BJ (cell line): Measurements from ENCODE around the gene CD79A. TPM values are rescaled to one million over a fixed set of nuclear protein-coding genes. Genes with fewer than 3 reads are reported as not detected.

Experiments
- CTCF ChIA-PET: fragments of 350-600 bp; formaldehyde crosslinking; extraction: SDS; loops from one replicate; lab custom pipeline; 2021; ENCODE audit warnings: antibody characterized with exemption, inconsistent platforms; lab: Yijun Ruan, JAX
- POLR2A ChIA-PET: fragments of 300-600 bp; sonication (Branson Sonifier 250); formaldehyde crosslinking; extraction: SDS; loops from one replicate; lab custom pipeline; 2021; ENCODE audit warnings: antibody characterized with exemption; lab: Charles Lee
- DNase-seq: peaks from one replicate; pipeline ENCODE4 v3.0.0-alpha.2; 2011; ENCODE audit warnings: low read depth
- H3K27me3 ChIP-seq: 2 replicates; pipeline ENCODE4 v1.6.0; 2011; ENCODE audit warnings: low read length; ENCODE audit not compliant: control insufficient read depth, insufficient read depth
- H3K36me3 ChIP-seq: 2 replicates; pipeline ENCODE4 v1.5.1; 2011; ENCODE audit warnings: low read length; ENCODE audit not compliant: control insufficient read depth, insufficient read depth
- H3K4me3 ChIP-seq: 2 replicates; pipeline ENCODE4 v1.5.1; 2011; ENCODE audit warnings: low read depth, mild to moderate bottlenecking, control low read depth, low read length
- polyA plus RNA-seq: library from polyadenylated mRNA; depleted of rRNA; stranded (reverse); fragments of >200 nt; gene quantifications from 2 replicates; pipeline ENCODE4 v1.2.3, GENCODE V29; 2011
- TF ChIP-seq, protein P1 (sequence below): IDR thresholded peaks from 2 replicates; pipeline ENCODE4 v1.5.1; 2011; ENCODE audit warnings: low read depth, mild to moderate bottlenecking, control low read depth, inconsistent platforms, low read length, moderate library complexity; ENCODE audit not compliant: insufficient read depth

CD79A gene
- polyA plus RNA-seq, 1 experiment = 0.37 TPM

DNA sequence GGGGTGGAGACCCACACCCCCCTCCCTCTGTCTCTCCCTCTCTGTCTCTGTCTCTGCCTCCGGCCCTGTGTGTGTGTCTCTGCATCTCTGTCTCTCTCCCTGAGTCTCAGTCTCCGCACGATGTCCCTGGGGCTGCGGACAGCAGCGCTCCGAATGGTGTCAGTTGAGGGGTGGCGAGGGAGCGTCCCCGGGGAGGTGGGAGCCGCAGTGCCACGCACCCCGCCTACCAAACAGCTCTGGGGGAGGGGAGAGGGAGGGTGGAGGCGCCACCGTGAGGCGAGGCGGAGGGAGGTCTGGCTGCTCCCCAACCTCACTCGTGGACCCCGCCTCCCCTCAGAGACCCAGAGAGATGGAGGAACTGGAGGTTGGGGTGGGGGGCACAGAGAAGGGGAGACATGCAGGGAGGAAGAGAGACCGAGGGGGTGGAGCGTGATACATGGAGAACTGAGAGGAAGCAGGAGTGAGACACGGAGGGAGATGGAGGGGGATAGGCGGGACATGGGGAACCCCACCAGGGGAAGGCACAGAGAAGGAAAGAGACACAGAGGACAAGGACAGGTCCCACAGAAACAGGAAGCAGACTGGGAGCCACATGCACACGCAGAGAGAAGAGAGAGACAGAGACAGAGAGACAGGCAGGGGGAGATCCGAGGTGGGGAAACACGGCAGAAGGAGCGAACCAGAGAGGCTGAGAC, 44.0 kb downstream of the CD79A start:
- H3K27me3 ChIP-seq = peaks cover 48% of the 10 kb centered on the region
- H3K4me3 ChIP-seq = no peak overlapping the region
- POLR2A ChIA-PET = no interaction called here
- CTCF ChIA-PET = no interaction called here
- TF ChIP-seq, protein P1, sequence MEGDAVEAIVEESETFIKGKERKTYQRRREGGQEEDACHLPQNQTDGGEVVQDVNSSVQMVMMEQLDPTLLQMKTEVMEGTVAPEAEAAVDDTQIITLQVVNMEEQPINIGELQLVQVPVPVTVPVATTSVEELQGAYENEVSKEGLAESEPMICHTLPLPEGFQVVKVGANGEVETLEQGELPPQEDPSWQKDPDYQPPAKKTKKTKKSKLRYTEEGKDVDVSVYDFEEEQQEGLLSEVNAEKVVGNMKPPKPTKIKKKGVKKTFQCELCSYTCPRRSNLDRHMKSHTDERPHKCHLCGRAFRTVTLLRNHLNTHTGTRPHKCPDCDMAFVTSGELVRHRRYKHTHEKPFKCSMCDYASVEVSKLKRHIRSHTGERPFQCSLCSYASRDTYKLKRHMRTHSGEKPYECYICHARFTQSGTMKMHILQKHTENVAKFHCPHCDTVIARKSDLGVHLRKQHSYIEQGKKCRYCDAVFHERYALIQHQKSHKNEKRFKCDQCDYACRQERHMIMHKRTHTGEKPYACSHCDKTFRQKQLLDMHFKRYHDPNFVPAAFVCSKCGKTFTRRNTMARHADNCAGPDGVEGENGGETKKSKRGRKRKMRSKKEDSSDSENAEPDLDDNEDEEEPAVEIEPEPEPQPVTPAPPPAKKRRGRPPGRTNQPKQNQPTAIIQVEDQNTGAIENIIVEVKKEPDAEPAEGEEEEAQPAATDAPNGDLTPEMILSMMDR = no peak
- H3K36me3 ChIP-seq = no peaks in the 10 kb centered on the region
- no peak for DNase-seq

- TF ChIP-seq, protein P1 = no peak
- Histone ChIP-seq H3K27me3 (peaks cover 44% of the 10 kb centered on the region), H3K4me3 (no peak overlapping the region), H3K36me3 (no peaks in the 10 kb centered on the region)
- CTCF ChIA-PET = no interaction called here
- DNase-seq = no peak
- POLR2A ChIA-PET = no interaction called here
Measured at GRCh38 chr19:41921577-41922576, 44.8 kb downstream of the CD79A start.

- Histone ChIP-seq H3K27me3 (peaks cover 49% of the 10 kb centered on the region), H3K36me3 (no peaks in the 10 kb centered on the region), H3K4me3 (no peak overlapping the region)
- TF ChIP-seq, protein P1 = no peak
- ChIA-PET CTCF (no interaction called here), POLR2A (no interaction called here)
- DNase-seq = no peak
Measured at GRCh38 chr19:41922585-41922984, 45.5 kb downstream of the CD79A start.

GRCh38 chr19:41923045-41923788, 46.1 kb downstream of the CD79A start:
- Histone ChIP-seq H3K27me3 (peaks cover 50% of the 10 kb centered on the region), H3K4me3 (no peak overlapping the region), H3K36me3 (no peaks in the 10 kb centered on the region)
- POLR2A ChIA-PET = no interaction called here
- CTCF ChIA-PET = no interaction called here
- no peak for DNase-seq
- TF ChIP-seq, protein P1 = no peak
